K562 (cell line): ENCODE measurements around the gene PCSK6. TPM values are rescaled to one million over a fixed set of nuclear protein-coding genes. Genes with fewer than 3 reads are reported as not detected.

Experiments
- ATAC-seq: fragments of 200-7000 bp; cut with Tn5 transposase; 3 replicates; pipeline ENCODE4 v1.9.1; 2020; ENCODE audit warnings: moderate library complexity
- BruUV-seq: library from RNA; stranded (reverse); fragments of 400-500 nt; replicated peaks from 2 replicates; lab custom pipeline; 2021; lab: Mats Ljungman, UMichigan
- CTCF ChIA-PET: fragments of 300-600 bp; formaldehyde crosslinking; extraction: SDS; loops from one replicate; lab custom pipeline; 2021; ENCODE audit warnings: low intra/inter-chr PET ratio; lab: Yijun Ruan, JAX
- POLR2A ChIA-PET: fragments of 300-600, 350-650 bp; sonication (Branson Sonifier 250); formaldehyde crosslinking; extraction: SDS; loops from one replicate; lab custom pipeline; 2021; ENCODE audit warnings: antibody characterized with exemption, inconsistent platforms; lab: Yijun Ruan, JAX
- DNase-seq, 4 experiments: peaks; one replicate each; pipeline versions ENCODE4 v3.0.0 to v3.0.0-alpha.2; 2011 to 2018; ENCODE audit warnings: low spot score in 3 of 4, mixed read lengths in 3 of 4; ENCODE audit errors: extremely low read depth in 1 of 4
- FAIRE-seq: peaks from 2 replicates; lab custom pipeline; 2011; peaks lifted over from hg19 to GRCh38; lab: Jason Lieb, UNC
- H2AFZ ChIP-seq: 2 replicates; pipeline ENCODE4 v1.6.0; 2011; ENCODE audit warnings: low read depth, low read length, control low read depth, inconsistent platforms
- H3K27ac ChIP-seq: fragments of 200-600 bp; 3 replicates; pipeline ENCODE4 v1.8.0; 2011; ENCODE audit warnings: low read depth, mild to moderate bottlenecking, control low read depth, inconsistent platforms, low read length, moderate library complexity, mixed read lengths; ENCODE audit errors: extremely low read depth
- H3K27me3 ChIP-seq, 2 experiments: fragments of 300-600 bp in 1 of 2; 2 replicates in 1 of 2; 3 replicates in 1 of 2; pipeline versions ENCODE4 v1.6.0 to v1.8.0; 2011; ENCODE audit warnings: inconsistent platforms in 2 of 2, low read length in 2 of 2, mild to moderate bottlenecking in 1 of 2, mixed read lengths in 1 of 2, moderate library complexity in 1 of 2; ENCODE audit not compliant: control insufficient read depth in 2 of 2, insufficient read depth in 2 of 2
- H3K36me3 ChIP-seq: fragments of 300-600 bp; 3 replicates; pipeline ENCODE4 v1.8.0; 2011; ENCODE audit warnings: mild to moderate bottlenecking, low read length, inconsistent platforms; ENCODE audit not compliant: control insufficient read depth, insufficient read depth
- H3K4me1 ChIP-seq, 2 experiments: fragments of 200-600 bp in 1 of 2; replicated peaks in 1 of 2; 2 replicates in 1 of 2; 3 replicates in 1 of 2; pipeline versions ENCODE4 v1.5.1 to v1.8.0; 2011; ENCODE audit warnings: inconsistent platforms in 2 of 2, low read length in 2 of 2, mild to moderate bottlenecking in 1 of 2, mixed read lengths in 1 of 2, moderate library complexity in 1 of 2; ENCODE audit not compliant: control insufficient read depth in 2 of 2, insufficient read depth in 2 of 2
- H3K4me2 ChIP-seq: 2 replicates; pipeline ENCODE4 v1.6.1; 2011; ENCODE audit warnings: low read length, control low read depth, inconsistent platforms, mixed read lengths; ENCODE audit not compliant: insufficient read depth
- H3K4me3 ChIP-seq: fragments of 200-600 bp; sonication (generic), shearing (Covaris generic); 2 replicates; pipeline ENCODE4 v1.5.1; 2016; ENCODE audit warnings: control low read depth, inconsistent platforms
- H3K79me2 ChIP-seq: fragments of 200-600 bp; 3 replicates; pipeline ENCODE4 v1.8.0; 2011; ENCODE audit warnings: low read length, inconsistent platforms; ENCODE audit not compliant: control insufficient read depth, insufficient read depth
- H3K9ac ChIP-seq, 2 experiments: 2 replicates each; pipeline versions ENCODE4 v1.6.0 to v1.6.1; 2011; ENCODE audit warnings: low read depth in 2 of 2, low read length in 2 of 2, control low read depth in 1 of 2, inconsistent platforms in 1 of 2, mild to moderate bottlenecking in 1 of 2, mixed read lengths in 1 of 2; ENCODE audit not compliant: insufficient read depth in 1 of 2
- H3K9me1 ChIP-seq: one replicate; pipeline ENCODE4 v1.6.0; 2011; ENCODE audit warnings: inconsistent platforms, mild to moderate bottlenecking, low read length, moderate library complexity; ENCODE audit not compliant: control insufficient read depth, insufficient read depth
- H3K9me3 ChIP-seq: replicated peaks from 2 replicates; pipeline ENCODE4 v1.5.1; 2011; ENCODE audit warnings: low read depth, low read length, inconsistent platforms; ENCODE audit not compliant: control insufficient read depth, insufficient read depth
- H4K20me1 ChIP-seq: replicated peaks from 2 replicates; pipeline ENCODE4 v1.6.1; 2011; ENCODE audit warnings: low read length, inconsistent platforms, mixed read lengths; ENCODE audit not compliant: control insufficient read depth, insufficient read depth
- ARID1B ChIP-seq: fragments of 450-650 bp; IDR thresholded peaks from 2 replicates; pipeline ENCODE4 v1.6.1; 2016; ENCODE audit warnings: antibody characterized with exemption, mild to moderate bottlenecking, inconsistent platforms
- CBFA2T3 ChIP-seq: fragments of 450-650 bp; IDR thresholded peaks from 2 replicates; pipeline ENCODE4 v1.6.1; 2017
- CREB1 ChIP-seq, 2 experiments: sonication (generic) in 1 of 2; formaldehyde crosslinking in 1 of 2; IDR thresholded peaks; 2 replicates each; pipeline versions ENCODE4 v1.6.1 to v1.8.0; 2012 to 2022; ENCODE audit warnings: inconsistent platforms in 1 of 2, mild to moderate bottlenecking in 1 of 2, missing genetic modification reagents in 1 of 2, moderate library complexity in 1 of 2
- CTBP1 ChIP-seq: fragments of 450-650 bp; IDR thresholded peaks from 2 replicates; pipeline ENCODE4 v1.6.1; 2016; ENCODE audit warnings: borderline replicate concordance
- GABPB2 ChIP-seq: fragments of 250-450 bp; sonication (Bioruptor Pico); conservative IDR thresholded peaks from 2 replicates; pipeline ENCODE4 v1.5.1; 2021; ENCODE audit warnings: mild to moderate bottlenecking
- SETDB1 ChIP-seq: IDR thresholded peaks from one replicate; pipeline ENCODE4 v1.6.1; 2012; ENCODE audit warnings: low read length, control low read depth, inconsistent platforms
- SMARCA5 ChIP-seq: fragments of 450-650 bp; IDR thresholded peaks from 2 replicates; pipeline ENCODE4 v1.6.1; 2016
- ZNF174 ChIP-seq: fragments of 250-450 bp; sonication (Bioruptor Pico); IDR thresholded peaks from 2 replicates; pipeline ENCODE4 v1.4.0; 2020; ENCODE audit warnings: mild to moderate bottlenecking
- WGBS: fragments of 100-300 bp; shearing (Covaris generic); methylation state at CpG from one replicate; pipeline ENCODE4 v1.1.6; 2016; ENCODE audit warnings: low coverage, mixed read lengths; ENCODE audit not compliant: insufficient coverage; ENCODE audit errors: missing lambda C conversion rate; 5-methylcytosine and 5-hydroxymethylcytosine counted together
- in situ Hi-C: fragments of 300-500 bp; cut with MboI; formaldehyde crosslinking; loops from 4 replicates; pipeline ENCODE4 v1.15.0; 2018; ENCODE audit warnings: inconsistent platforms, mixed read lengths
- intact Hi-C: fragments of 100-400 bp; cut with micrococcal nuclease; formaldehyde crosslinking; loops from 2 replicates; pipeline ENCODE4 v1.14.2; 2022
- polyA plus RNA-seq, 8 experiments: library from polyadenylated mRNA; depleted of rRNA in 4 of 8; stranded (reverse) in 5 of 8; unstranded in 3 of 8; fragments of >200 nt; fragmentation: Nextera tagmentation in 2 of 8; fragmentation: Illumina TruSeq in 1 of 8; extraction: Ambion mirVana in 2 of 8; extraction: Trizol in 1 of 8; gene quantifications; 2 replicates each; pipeline versions ENCODE4 v1.2.1 to v1.2.3, GENCODE V29; 2011 to 2014; ENCODE audit warnings: inconsistent platforms in 1 of 8, missing spikeins in 1 of 8
- total RNA-seq, 7 experiments: library from RNA; depleted of rRNA in 6 of 7; stranded (reverse); fragments of >200 nt in 6 of 7; fragmentation: Illumina TruSeq in 2 of 7; extraction: Trizol in 2 of 7; gene quantifications; 2 replicates each; pipeline versions ENCODE4 v1.2.1 to v1.2.3, GENCODE V29; 2011 to 2021; ENCODE audit warnings: low replicate concordance in 1 of 7
- TF ChIP-seq, protein P1 (sequence below), 2 experiments: IDR thresholded peaks; 2 replicates each; pipeline ENCODE4 v1.6.1; 2011; ENCODE audit warnings: borderline replicate concordance in 1 of 2, control low read depth in 1 of 2, low read depth in 1 of 2, low read length in 1 of 2, mild to moderate bottlenecking in 1 of 2, mixed read lengths in 1 of 2, moderate library complexity in 1 of 2; ENCODE audit not compliant: insufficient read depth in 1 of 2, insufficient read length in 1 of 2, poor library complexity in 1 of 2, severe bottlenecking in 1 of 2; ENCODE audit errors: extremely low read depth in 1 of 2
- TF ChIP-seq, protein P2 (sequence below): sonication (generic); formaldehyde crosslinking; IDR thresholded peaks from 2 replicates; pipeline ENCODE4 v1.8.0; 2022; ENCODE audit warnings: missing genetic modification reagents, mild to moderate bottlenecking, borderline replicate concordance
- TF ChIP-seq, protein P3 (sequence below): fragments of 450-650 bp; IDR thresholded peaks from 2 replicates; pipeline ENCODE4 v1.6.1; 2016
- TF ChIP-seq, protein P4 (sequence below), 2 experiments: fragments of 450-650 bp in 1 of 2; sonication (generic) in 1 of 2; formaldehyde crosslinking in 1 of 2; IDR thresholded peaks in 1 of 2; conservative IDR thresholded peaks in 1 of 2; 2 replicates each; pipeline versions ENCODE4 v1.6.1 to v1.8.1; 2016 to 2023; ENCODE audit warnings: mild to moderate bottlenecking in 2 of 2, moderate library complexity in 2 of 2, inconsistent platforms in 1 of 2, missing genetic modification reagents in 1 of 2
- TF ChIP-seq, protein P5 (sequence below): fragments of 250-450 bp; sonication (Bioruptor Pico); IDR thresholded peaks from 2 replicates; pipeline ENCODE4 v1.4.0; 2020; ENCODE audit warnings: borderline replicate concordance

PCSK6 gene
- total and polyA plus RNA-seq, 9 of the 15 experiments (the other 6 are each of a cell fraction or from before 2014, with no cell fraction given), result 2.2 to 32.6 (median 14.5) TPM

DNA sequence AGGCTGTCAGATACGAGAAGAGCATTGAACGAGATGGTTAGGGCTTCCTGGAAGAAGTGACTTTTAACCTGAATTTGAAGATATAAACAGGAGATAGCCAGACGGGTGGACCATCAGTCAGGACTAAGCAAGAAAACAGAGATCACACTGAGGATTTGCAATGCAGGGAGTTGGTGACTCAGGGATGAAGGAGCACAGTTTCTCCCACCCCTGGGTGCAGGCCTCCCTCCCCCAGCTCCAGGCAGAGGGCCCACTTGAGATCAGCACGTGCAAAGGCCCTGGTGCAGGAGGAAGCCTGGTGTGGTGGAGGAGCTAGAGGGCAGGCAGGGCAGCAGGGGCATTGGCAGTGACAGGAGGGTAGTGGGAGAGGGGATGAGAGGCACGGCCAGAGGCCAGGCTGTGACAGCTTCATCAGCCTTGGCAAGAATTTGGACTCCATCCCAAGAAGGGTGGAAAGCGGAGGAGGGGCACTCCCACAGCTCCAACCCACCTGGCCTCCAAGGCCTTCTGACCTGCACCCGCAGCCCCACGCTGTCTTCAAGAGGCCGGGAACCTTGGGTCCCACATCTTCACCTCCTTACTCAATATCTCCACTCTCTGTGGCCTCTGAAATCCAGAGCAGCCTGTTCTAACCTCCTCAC is 8.7 kb upstream of the PCSK6 start:
- intact Hi-C loops, result no loop called here
- FAIRE-seq (peak; percentile 75), ATAC-seq (peak; percentile 10), DNase-seq (peak; percentile 48 to 53 (median 50))
- BruUV-seq, result no TSS peak
- no peak overlapping the region for H3K27ac ChIP-seq
- peak overlapping the region; percentile 8; the same call in 1 of the 2 replicates for H3K4me2 ChIP-seq
- no peaks in the 10 kb centered on the region for H3K79me2 ChIP-seq
- peak overlapping the region in 1 of 2 experiments; percentile 55; a peak in 2 of 4 replicates for H3K9ac ChIP-seq
- no peak overlapping the region for H3K4me3 ChIP-seq
- peaks cover 4 to 35% of the 10 kb centered on the region in 2 experiments; a peak in 3 of 5 replicates for H3K27me3 ChIP-seq
- in situ Hi-C loops, result loop anchor here (10.0 kb wide), 1 partner anchor 193 kb away; no protein-coding TSS in a partner anchor
- peaks cover 3% of the 10 kb centered on the region for H3K9me1 ChIP-seq
- peak overlapping the region; percentile 56 for H2AFZ ChIP-seq
- CTCF ChIA-PET, result no interaction called here
- H3K4me1 ChIP-seq, result peaks cover 29 to 38% of the 10 kb centered on the region in 2 experiments; a peak in 4 of 5 replicates
- H3K9me3 ChIP-seq, result no peaks in the 10 kb centered on the region
- POLR2A ChIA-PET, result no interaction called here
- WGBS, result 16% methylated on average over 7 of the region's 9 CpGs
- no peaks in the 10 kb centered on the region for H4K20me1 ChIP-seq
- no peaks in the 10 kb centered on the region for H3K36me3 ChIP-seq
- peak; percentile 28; the same call in 1 of the 2 replicates for TF ChIP-seq CTBP1
- TF ChIP-seq, protein P1, sequence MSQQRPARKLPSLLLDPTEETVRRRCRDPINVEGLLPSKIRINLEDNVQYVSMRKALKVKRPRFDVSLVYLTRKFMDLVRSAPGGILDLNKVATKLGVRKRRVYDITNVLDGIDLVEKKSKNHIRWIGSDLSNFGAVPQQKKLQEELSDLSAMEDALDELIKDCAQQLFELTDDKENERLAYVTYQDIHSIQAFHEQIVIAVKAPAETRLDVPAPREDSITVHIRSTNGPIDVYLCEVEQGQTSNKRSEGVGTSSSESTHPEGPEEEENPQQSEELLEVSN (IDR thresholded peaks at IDR 0.05; ENCODE audit: borderline replicate concordance in 1 of 2, extremely low read depth in 1 of 2, insufficient read depth in 1 of 2, insufficient read length in 1 of 2, low read depth in 1 of 2, low read length in 1 of 2, poor library complexity in 1 of 2, severe bottlenecking in 1 of 2), result peak in 1 of 2 experiments; percentile 21
- TF ChIP-seq, protein P2, sequence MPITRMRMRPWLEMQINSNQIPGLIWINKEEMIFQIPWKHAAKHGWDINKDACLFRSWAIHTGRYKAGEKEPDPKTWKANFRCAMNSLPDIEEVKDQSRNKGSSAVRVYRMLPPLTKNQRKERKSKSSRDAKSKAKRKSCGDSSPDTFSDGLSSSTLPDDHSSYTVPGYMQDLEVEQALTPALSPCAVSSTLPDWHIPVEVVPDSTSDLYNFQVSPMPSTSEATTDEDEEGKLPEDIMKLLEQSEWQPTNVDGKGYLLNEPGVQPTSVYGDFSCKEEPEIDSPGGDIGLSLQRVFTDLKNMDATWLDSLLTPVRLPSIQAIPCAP, result no peak
- TF ChIP-seq SMARCA5, result peak; percentile 59; the same call in 1 of the 2 replicates
- TF ChIP-seq SETDB1, result no peak
- peak; percentile 17; the same call in 1 of the 2 replicates for TF ChIP-seq CBFA2T3
- TF ChIP-seq CREB1 (IDR thresholded peaks at IDR 0.05), result no peak
- no peak for TF ChIP-seq CREB1 (CRISPR knock-in tag; IDR thresholded peaks at IDR 0.05)
- no peak for TF ChIP-seq ZNF174 (CRISPR knock-in tag)
- peak; percentile 40; the same call in 1 of the 2 replicates for TF ChIP-seq ARID1B
- TF ChIP-seq, protein P3, sequence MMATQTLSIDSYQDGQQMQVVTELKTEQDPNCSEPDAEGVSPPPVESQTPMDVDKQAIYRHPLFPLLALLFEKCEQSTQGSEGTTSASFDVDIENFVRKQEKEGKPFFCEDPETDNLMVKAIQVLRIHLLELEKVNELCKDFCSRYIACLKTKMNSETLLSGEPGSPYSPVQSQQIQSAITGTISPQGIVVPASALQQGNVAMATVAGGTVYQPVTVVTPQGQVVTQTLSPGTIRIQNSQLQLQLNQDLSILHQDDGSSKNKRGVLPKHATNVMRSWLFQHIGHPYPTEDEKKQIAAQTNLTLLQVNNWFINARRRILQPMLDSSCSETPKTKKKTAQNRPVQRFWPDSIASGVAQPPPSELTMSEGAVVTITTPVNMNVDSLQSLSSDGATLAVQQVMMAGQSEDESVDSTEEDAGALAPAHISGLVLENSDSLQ, result peak; percentile 48; the same call in 1 of the 2 replicates
- TF ChIP-seq, protein P4, sequence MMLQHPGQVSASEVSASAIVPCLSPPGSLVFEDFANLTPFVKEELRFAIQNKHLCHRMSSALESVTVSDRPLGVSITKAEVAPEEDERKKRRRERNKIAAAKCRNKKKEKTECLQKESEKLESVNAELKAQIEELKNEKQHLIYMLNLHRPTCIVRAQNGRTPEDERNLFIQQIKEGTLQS (IDR thresholded peaks at IDR 0.05), result 0 out of 2 replicates have a peak, but pooled peaks have one; percentile 14
- TF ChIP-seq, protein P4 (CRISPR knock-in tag; conservative IDR thresholded peaks at IDR 0.05), result no peak
- TF ChIP-seq GABPB2 (CRISPR knock-in tag), result no peak
- TF ChIP-seq, protein P5, sequence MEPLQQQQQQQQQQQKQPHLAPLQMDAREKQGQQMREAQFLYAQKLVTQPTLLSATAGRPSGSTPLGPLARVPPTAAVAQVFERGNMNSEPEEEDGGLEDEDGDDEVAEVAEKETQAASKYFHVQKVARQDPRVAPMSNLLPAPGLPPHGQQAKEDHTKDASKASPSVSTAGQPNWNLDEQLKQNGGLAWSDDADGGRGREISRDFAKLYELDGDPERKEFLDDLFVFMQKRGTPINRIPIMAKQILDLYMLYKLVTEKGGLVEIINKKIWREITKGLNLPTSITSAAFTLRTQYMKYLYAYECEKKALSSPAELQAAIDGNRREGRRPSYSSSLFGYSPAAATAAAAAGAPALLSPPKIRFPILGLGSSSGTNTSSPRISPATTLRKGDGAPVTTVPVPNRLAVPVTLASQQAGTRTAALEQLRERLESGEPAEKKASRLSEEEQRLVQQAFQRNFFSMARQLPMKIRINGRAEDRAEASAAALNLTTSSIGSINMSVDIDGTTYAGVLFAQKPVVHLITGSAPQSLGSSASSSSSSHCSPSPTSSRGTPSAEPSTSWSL, result no peak
